Measurements from ENCODE around the gene SVOP.

GRCh38 chr12:108995370-108995992, 25.4 kb downstream of the SVOP start:
- no peak for TF ChIP-seq EZH2phosphoT487 (IDR thresholded peaks at IDR 0.05; ENCODE audit: insufficient read depth, low read depth)
- TF ChIP-seq EZH2 (IDR thresholded peaks at IDR 0.05; ENCODE audit: insufficient read depth, poor library complexity, severe bottlenecking) = no peak
